SK-N-SH (cell line): ENCODE measurements around the gene CRB3. TPM values are rescaled to one million over a fixed set of nuclear protein-coding genes. Genes with fewer than 3 reads are reported as not detected.

ENCODE experiments used
- CTCF ChIA-PET: fragments of 300-600, 350-600 bp; formaldehyde crosslinking; extraction: SDS; loops from one replicate; lab custom pipeline; 2021; lab: Yijun Ruan, JAX
- POLR2A ChIA-PET: fragments of 350-600 bp; sonication (Branson Sonifier 250); formaldehyde crosslinking; extraction: SDS; loops from one replicate; lab custom pipeline; 2020; ENCODE audit warnings: antibody characterized with exemption, inconsistent platforms; lab: Yijun Ruan, JAX
- DNase-seq: peaks from one replicate; pipeline ENCODE4 v3.0.0; 2012
- H2AFZ ChIP-seq: fragments of 200-600 bp; sonication (generic); 2 replicates; pipeline ENCODE4 v1.8.1; 2016; ENCODE audit warnings: antibody characterized with exemption, mild to moderate bottlenecking, low read depth
- H3F3A ChIP-seq: fragments of 200-600 bp; sonication (generic); replicated peaks from 2 replicates; pipeline ENCODE3; 2016; ENCODE audit warnings: antibody characterized with exemption, mild to moderate bottlenecking; ENCODE audit not compliant: insufficient read depth
- H3K27ac ChIP-seq, 2 experiments: fragments of 200-500 bp in 1 of 2; fragments of 200-600 bp in 1 of 2; sonication (Bioruptor generic) in 1 of 2; sonication (generic), shearing (Covaris generic) in 1 of 2; 2 replicates each; pipeline versions ENCODE4 v1.5.1 to v1.6.1; 2014 to 2016; ENCODE audit warnings: low read depth in 2 of 2, inconsistent platforms in 1 of 2, low read length in 1 of 2, mild to moderate bottlenecking in 1 of 2, mixed read lengths in 1 of 2
- H3K27me3 ChIP-seq: fragments of 200-600 bp; sonication (generic), shearing (Covaris generic); 2 replicates; pipeline ENCODE4 v1.6.1; 2016; ENCODE audit warnings: mixed run types; ENCODE audit not compliant: insufficient read depth
- H3K36me3 ChIP-seq, 2 experiments: fragments of 200-500 bp in 1 of 2; fragments of 200-600 bp in 1 of 2; sonication (Bioruptor generic) in 1 of 2; sonication (generic) in 1 of 2; replicated peaks in 1 of 2; 2 replicates each; pipeline versions ENCODE3 to v1.5.1; 2014 to 2016; ENCODE audit warnings: low read length in 1 of 2, mild to moderate bottlenecking in 1 of 2; ENCODE audit not compliant: insufficient read depth in 2 of 2, control insufficient read depth in 1 of 2
- H3K4me1 ChIP-seq, 2 experiments: fragments of 200-500 bp in 1 of 2; fragments of 200-600 bp in 1 of 2; sonication (Bioruptor generic) in 1 of 2; sonication (generic), shearing (Covaris generic) in 1 of 2; 2 replicates each; pipeline versions ENCODE4 v1.5.1 to v1.6.1; 2014 to 2016; ENCODE audit warnings: low read depth in 1 of 2, low read length in 1 of 2, mixed run types in 1 of 2; ENCODE audit not compliant: insufficient read depth in 2 of 2, control insufficient read depth in 1 of 2
- H3K4me2 ChIP-seq: fragments of 200-600 bp; sonication (generic), shearing (Covaris generic); 2 replicates; pipeline ENCODE4 v1.6.1; 2017; ENCODE audit warnings: mixed run types
- H3K4me3 ChIP-seq, 2 experiments: fragments of 200-500 bp in 1 of 2; fragments of 200-600 bp in 1 of 2; sonication (Bioruptor generic) in 1 of 2; sonication (generic), shearing (Covaris generic) in 1 of 2; 2 replicates each; pipeline versions ENCODE4 v1.5.1 to v1.8.1; 2014 to 2016; ENCODE audit warnings: low read depth in 2 of 2, inconsistent platforms in 1 of 2, low read length in 1 of 2, mild to moderate bottlenecking in 1 of 2, mixed read lengths in 1 of 2, moderate library complexity in 1 of 2
- H3K79me2 ChIP-seq: fragments of 200-600 bp; sonication (generic); 2 replicates; pipeline ENCODE4 v1.8.1; 2017; ENCODE audit warnings: mild to moderate bottlenecking; ENCODE audit not compliant: insufficient read depth
- H3K9ac ChIP-seq: fragments of 200-600 bp; sonication (generic); 2 replicates; pipeline ENCODE4 v1.6.1; 2017; ENCODE audit warnings: mixed run types
- H3K9me2 ChIP-seq: fragments of 200-600 bp; sonication (generic); 2 replicates; pipeline ENCODE4 v1.6.1; 2017; ENCODE audit warnings: mixed run types
- H3K9me3 ChIP-seq: fragments of 200-600 bp; sonication (generic); 2 replicates; pipeline ENCODE4 v1.6.1; 2017; ENCODE audit warnings: mixed run types, mild to moderate bottlenecking, moderate library complexity
- H4K20me1 ChIP-seq: fragments of 200-600 bp; sonication (generic); 2 replicates; pipeline ENCODE4 v1.6.1; 2017; ENCODE audit warnings: mild to moderate bottlenecking, mixed run types; ENCODE audit not compliant: insufficient read depth
- EP300 ChIP-seq, 2 experiments: IDR thresholded peaks; 2 replicates each; pipeline versions ENCODE4 v1.4.0 to v1.6.1; 2012; ENCODE audit warnings: borderline replicate concordance in 1 of 2, low read depth in 1 of 2, low read length in 1 of 2
- EZH2phosphoT487 ChIP-seq: fragments of 200-600 bp; sonication (generic); IDR thresholded peaks from 2 replicates; pipeline ENCODE4 v1.6.1; 2017; ENCODE audit warnings: low read depth, mixed run types, mild to moderate bottlenecking, antibody characterized with exemption, moderate library complexity, borderline replicate concordance
- FOSL2 ChIP-seq: IDR thresholded peaks from 2 replicates; pipeline ENCODE4 v1.4.0; 2012; ENCODE audit warnings: low read depth, mild to moderate bottlenecking, moderate library complexity, borderline replicate concordance
- FOXM1 ChIP-seq: IDR thresholded peaks from 2 replicates; pipeline ENCODE4 v1.4.0; 2012; ENCODE audit warnings: low read depth, mild to moderate bottlenecking
- JUND ChIP-seq: IDR thresholded peaks from 2 replicates; pipeline ENCODE4 v1.4.0; 2012
- MXI1 ChIP-seq: IDR thresholded peaks from 2 replicates; pipeline ENCODE4 v1.6.1; 2012; ENCODE audit warnings: mild to moderate bottlenecking, low read depth, low read length, improper control_type of control experiment
- NRF1 ChIP-seq: IDR thresholded peaks from 2 replicates; pipeline ENCODE4 v1.6.1; 2012; ENCODE audit warnings: low read depth, mild to moderate bottlenecking, low read length
- POLR2AphosphoS5 ChIP-seq: IDR thresholded peaks from 2 replicates; pipeline ENCODE4 v1.6.1; 2012; ENCODE audit warnings: low read depth, low read length
- RAD21 ChIP-seq: IDR thresholded peaks from 2 replicates; pipeline ENCODE4 v1.6.1; 2012; ENCODE audit warnings: mild to moderate bottlenecking, low read length
- RFX5 ChIP-seq: IDR thresholded peaks from 2 replicates; pipeline ENCODE4 v1.6.1; 2012; ENCODE audit warnings: mild to moderate bottlenecking, improper control_type of control experiment, low read length
- SMC3 ChIP-seq: IDR thresholded peaks from 2 replicates; pipeline ENCODE4 v1.6.1; 2012; ENCODE audit warnings: low read depth, low read length, improper control_type of control experiment
- TCF12 ChIP-seq: IDR thresholded peaks from 2 replicates; pipeline ENCODE4 v1.4.0; 2012
- TEAD4 ChIP-seq: IDR thresholded peaks from 2 replicates; pipeline ENCODE4 v1.4.0; 2012; ENCODE audit warnings: mild to moderate bottlenecking, borderline replicate concordance; ENCODE audit not compliant: insufficient read depth
- WGBS: methylation state at CpG from one replicate; pipeline ENCODE4 v1.1.6; 2017; ENCODE audit warnings: low lambda C conversion rate; 5-methylcytosine and 5-hydroxymethylcytosine counted together
- polyA plus RNA-seq, 3 experiments: library from polyadenylated mRNA; depleted of rRNA; stranded (reverse); fragments of >200 nt; gene quantifications; 2 replicates each; pipeline ENCODE4 v1.2.3, GENCODE V29; 2012
- TF ChIP-seq, protein P1 (sequence below): fragments of 150-350 bp; IDR thresholded peaks from 2 replicates; pipeline ENCODE4 v1.6.1; 2017; ENCODE audit warnings: antibody characterized with exemption, low read length, low read depth, borderline replicate concordance
- TF ChIP-seq, protein P2 (sequence below): IDR thresholded peaks from 2 replicates; pipeline ENCODE4 v1.4.0; 2012; ENCODE audit warnings: low read depth, borderline replicate concordance
- TF ChIP-seq, protein P3 (sequence below): fragments of 150-350 bp; IDR thresholded peaks from 2 replicates; pipeline ENCODE4 v1.6.1; 2016; ENCODE audit warnings: mild to moderate bottlenecking, low read depth, low read length
- TF ChIP-seq, protein P4 (sequence below): IDR thresholded peaks from 2 replicates; pipeline ENCODE4 v1.4.0; 2012; ENCODE audit warnings: low read depth, borderline replicate concordance

Gene CRB3
- polyA plus RNA-seq, 1 of the 3 experiments (the other 2 are of a cell fraction) = not detected

DNA sequence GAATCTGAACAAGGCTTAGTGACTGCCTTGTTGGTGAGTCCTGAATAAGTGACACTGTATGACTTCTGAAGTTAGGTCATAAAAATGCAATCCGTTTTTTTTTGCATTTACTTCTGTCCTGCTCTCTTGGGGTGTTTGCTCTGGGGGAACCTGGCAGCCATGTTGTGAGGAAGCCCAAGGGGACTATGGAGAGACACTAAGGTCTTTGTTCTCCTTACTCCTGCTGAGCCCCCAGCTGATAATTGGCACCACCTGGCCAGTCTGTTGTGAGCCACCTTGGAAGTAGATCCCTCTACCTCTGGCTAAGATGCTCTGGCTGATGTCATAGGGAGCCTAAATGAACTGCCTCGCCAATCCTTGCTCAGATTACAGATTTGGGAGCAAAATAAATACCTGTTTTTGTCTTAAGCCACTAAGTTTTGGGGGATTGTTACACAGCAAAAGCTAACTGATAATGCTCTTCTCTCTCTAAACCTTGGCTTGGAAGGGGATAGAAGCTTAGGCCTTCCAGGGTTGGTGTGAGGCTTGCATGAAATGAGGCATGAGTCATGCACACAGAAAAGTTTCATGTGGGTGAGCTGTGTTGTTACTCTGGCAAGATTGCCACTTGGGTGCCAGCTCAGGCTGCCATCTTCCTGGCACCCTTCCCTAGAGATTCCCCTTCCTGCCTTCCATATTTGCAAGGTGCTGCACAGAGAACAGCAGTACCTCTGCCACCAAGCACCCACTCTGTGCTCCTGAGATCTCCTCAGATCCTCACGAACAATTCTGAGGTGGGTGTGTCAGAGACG is 27.9 kb downstream of the CRB3 start:
- no peak overlapping the region for H3K9ac ChIP-seq
- no peak overlapping the region for H2AFZ ChIP-seq
- 40% methylated on average over 4 of the region's 4 CpGs for WGBS
- CTCF ChIA-PET = interaction anchor here (1.3 to 2.2 kb wide), 2 partner anchors 10 kb away, joined by 4 to 14 read pairs; partner anchors contain the start of genes DENND1C and TUBB4A
- no peaks in the 10 kb centered on the region for H3K9me3 ChIP-seq
- H3K27ac ChIP-seq = no peak overlapping the region
- H3K9me2 ChIP-seq = no peaks in the 10 kb centered on the region
- no peaks in the 10 kb centered on the region for H3K36me3 ChIP-seq
- H3K79me2 ChIP-seq = no peaks in the 10 kb centered on the region
- no peaks in the 10 kb centered on the region for H4K20me1 ChIP-seq
- H3K4me1 ChIP-seq = no peaks in the 10 kb centered on the region; a peak in 1 of 4 replicates
- no peaks in the 10 kb centered on the region for H3F3A ChIP-seq
- H3K4me2 ChIP-seq = no peak overlapping the region
- POLR2A ChIA-PET = no interaction called here
- DNase-seq = no peak
- H3K4me3 ChIP-seq = no peak overlapping the region
- no peak for TF ChIP-seq TEAD4
- TF ChIP-seq, protein P1, sequence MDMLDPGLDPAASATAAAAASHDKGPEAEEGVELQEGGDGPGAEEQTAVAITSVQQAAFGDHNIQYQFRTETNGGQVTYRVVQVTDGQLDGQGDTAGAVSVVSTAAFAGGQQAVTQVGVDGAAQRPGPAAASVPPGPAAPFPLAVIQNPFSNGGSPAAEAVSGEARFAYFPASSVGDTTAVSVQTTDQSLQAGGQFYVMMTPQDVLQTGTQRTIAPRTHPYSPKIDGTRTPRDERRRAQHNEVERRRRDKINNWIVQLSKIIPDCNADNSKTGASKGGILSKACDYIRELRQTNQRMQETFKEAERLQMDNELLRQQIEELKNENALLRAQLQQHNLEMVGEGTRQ = no peak
- H3K27me3 ChIP-seq = no peaks in the 10 kb centered on the region

DNA sequence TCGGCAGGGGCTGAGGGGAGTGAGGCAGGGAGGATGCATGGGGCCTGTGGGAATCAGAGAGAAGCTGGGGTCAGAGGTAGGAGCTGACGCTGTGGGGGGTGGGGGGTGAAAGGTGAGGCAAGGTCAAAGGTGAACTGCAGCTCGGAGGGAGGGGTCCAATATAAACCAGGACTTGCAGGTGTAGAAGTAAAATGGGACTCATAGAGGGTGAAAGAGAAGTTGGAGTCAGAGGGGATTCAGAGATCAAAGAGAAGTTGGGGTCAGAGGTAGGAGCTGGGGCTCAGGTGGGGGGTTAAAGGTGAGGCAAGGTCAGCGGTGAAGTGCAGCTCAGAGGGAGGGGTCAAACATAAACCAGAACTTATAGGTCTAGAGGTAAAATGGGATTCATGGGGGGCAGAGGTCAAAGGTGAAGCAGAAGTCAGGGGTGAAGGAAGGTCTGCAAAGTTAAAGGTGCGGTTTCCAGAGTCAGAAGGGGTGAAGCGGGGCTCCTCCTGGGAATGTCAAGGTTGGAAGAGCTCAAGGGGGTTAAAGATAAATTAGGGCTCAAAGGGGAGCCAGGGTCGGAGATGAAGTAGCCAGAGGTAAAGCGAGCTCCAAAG is 30.5 kb downstream of the CRB3 start:
- H3K9ac ChIP-seq = no peak overlapping the region
- POLR2A ChIA-PET = no interaction called here
- 72% methylated on average over 8 of the region's 8 CpGs for WGBS

More for the DNA sequence above, 30.5 kb downstream of the CRB3 start:
- Histone ChIP-seq H3K4me1 (no peaks in the 10 kb centered on the region; a peak in 1 of 4 replicates), H3K4me2 (no peak overlapping the region), H3K36me3 (no peaks in the 10 kb centered on the region), H3K9me3 (no peaks in the 10 kb centered on the region)
- DNase-seq = no peak
- TF ChIP-seq EP300 (IDR thresholded peaks at IDR 0.05; ENCODE audit: borderline replicate concordance in 1 of 2, low read depth in 1 of 2, low read length in 1 of 2) (no peak), POLR2AphosphoS5 (no peak), JUND (no peak), FOXM1 (no peak), TEAD4 (no peak), RFX5 (no peak), SMC3 (no peak), MXI1 (no peak), TCF12 (no peak), NRF1 (no peak), RAD21 (no peak), EZH2phosphoT487 (no peak), FOSL2 (no peak)
- TF ChIP-seq, protein P2, sequence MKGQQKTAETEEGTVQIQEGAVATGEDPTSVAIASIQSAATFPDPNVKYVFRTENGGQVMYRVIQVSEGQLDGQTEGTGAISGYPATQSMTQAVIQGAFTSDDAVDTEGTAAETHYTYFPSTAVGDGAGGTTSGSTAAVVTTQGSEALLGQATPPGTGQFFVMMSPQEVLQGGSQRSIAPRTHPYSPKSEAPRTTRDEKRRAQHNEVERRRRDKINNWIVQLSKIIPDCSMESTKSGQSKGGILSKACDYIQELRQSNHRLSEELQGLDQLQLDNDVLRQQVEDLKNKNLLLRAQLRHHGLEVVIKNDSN = no peak
- TF ChIP-seq, protein P3, sequence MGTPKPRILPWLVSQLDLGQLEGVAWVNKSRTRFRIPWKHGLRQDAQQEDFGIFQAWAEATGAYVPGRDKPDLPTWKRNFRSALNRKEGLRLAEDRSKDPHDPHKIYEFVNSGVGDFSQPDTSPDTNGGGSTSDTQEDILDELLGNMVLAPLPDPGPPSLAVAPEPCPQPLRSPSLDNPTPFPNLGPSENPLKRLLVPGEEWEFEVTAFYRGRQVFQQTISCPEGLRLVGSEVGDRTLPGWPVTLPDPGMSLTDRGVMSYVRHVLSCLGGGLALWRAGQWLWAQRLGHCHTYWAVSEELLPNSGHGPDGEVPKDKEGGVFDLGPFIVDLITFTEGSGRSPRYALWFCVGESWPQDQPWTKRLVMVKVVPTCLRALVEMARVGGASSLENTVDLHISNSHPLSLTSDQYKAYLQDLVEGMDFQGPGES = no peak
- TF ChIP-seq, protein P4, sequence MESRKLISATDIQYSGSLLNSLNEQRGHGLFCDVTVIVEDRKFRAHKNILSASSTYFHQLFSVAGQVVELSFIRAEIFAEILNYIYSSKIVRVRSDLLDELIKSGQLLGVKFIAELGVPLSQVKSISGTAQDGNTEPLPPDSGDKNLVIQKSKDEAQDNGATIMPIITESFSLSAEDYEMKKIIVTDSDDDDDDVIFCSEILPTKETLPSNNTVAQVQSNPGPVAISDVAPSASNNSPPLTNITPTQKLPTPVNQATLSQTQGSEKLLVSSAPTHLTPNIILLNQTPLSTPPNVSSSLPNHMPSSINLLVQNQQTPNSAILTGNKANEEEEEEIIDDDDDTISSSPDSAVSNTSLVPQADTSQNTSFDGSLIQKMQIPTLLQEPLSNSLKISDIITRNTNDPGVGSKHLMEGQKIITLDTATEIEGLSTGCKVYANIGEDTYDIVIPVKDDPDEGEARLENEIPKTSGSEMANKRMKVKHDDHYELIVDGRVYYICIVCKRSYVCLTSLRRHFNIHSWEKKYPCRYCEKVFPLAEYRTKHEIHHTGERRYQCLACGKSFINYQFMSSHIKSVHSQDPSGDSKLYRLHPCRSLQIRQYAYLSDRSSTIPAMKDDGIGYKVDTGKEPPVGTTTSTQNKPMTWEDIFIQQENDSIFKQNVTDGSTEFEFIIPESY = no peak
- TF ChIP-seq, all 33 proteins: peak for 0
- Histone ChIP-seq H3K79me2 (no peaks in the 10 kb centered on the region), H3K4me3 (no peak overlapping the region), H3K27ac (no peak overlapping the region), H3F3A (no peaks in the 10 kb centered on the region), H3K27me3 (no peaks in the 10 kb centered on the region), H3K9me2 (no peaks in the 10 kb centered on the region), H4K20me1 (no peaks in the 10 kb centered on the region), H2AFZ (no peak overlapping the region)
- CTCF ChIA-PET = interaction anchor here (0.8 kb wide), 1 partner anchor 9 kb away, joined by 4 read pairs; no protein-coding TSS in a partner anchor
